Measurements from ENCODE around the gene RASSF8. TPM values are rescaled to one million over a fixed set of nuclear protein-coding genes. Genes with fewer than 3 reads are reported as not detected.

RASSF8 gene
- total and polyA plus RNA-seq, 2 of the 8 experiments (the other 6 are each of a cell fraction or from before 2014, with no cell fraction given) = 6.4 to 46.7 TPM

- no peak for TF ChIP-seq JUN (IDR thresholded peaks at IDR 0.05; ENCODE audit: low read depth, low read length)
- peak; percentile 55 for TF ChIP-seq CEBPB (IDR thresholded peaks at IDR 0.05; ENCODE audit: low read depth, low read length)
- TF ChIP-seq ATF2 (IDR thresholded peaks at IDR 0.05; ENCODE audit: low read length) = no peak
- TF ChIP-seq FOSL1 (IDR thresholded peaks at IDR 0.05; ENCODE audit: insufficient read depth, low read depth, low read length) = no peak
- peak; percentile 64 for TF ChIP-seq KDM4A (IDR thresholded peaks at IDR 0.05; ENCODE audit: low read depth, low read length, severe bottlenecking)
- peak; percentile 46 for TF ChIP-seq TAF7 (optimal IDR thresholded peaks at IDR 0.05; ENCODE audit: borderline replicate concordance, low read depth, low read length)
- no peak for TF ChIP-seq CTBP2 (IDR thresholded peaks at IDR 0.05; ENCODE audit: borderline replicate concordance, insufficient read depth, insufficient read length, low read length)
- TF ChIP-seq RFX5 (IDR thresholded peaks at IDR 0.05; ENCODE audit: borderline replicate concordance, low read depth, low read length) = no peak
- no peak for TF ChIP-seq POU5F1 (IDR thresholded peaks at IDR 0.05; ENCODE audit: low read depth, low read length)
- TF ChIP-seq BCL11A (IDR thresholded peaks at IDR 0.05; ENCODE audit: low read depth in 2 of 2, low read length in 2 of 2) = no peak
- TF ChIP-seq CBX8 (IDR thresholded peaks at IDR 0.05; ENCODE audit: borderline replicate concordance, low read depth, low read length) = no peak
- TF ChIP-seq GTF2F1 (IDR thresholded peaks at IDR 0.05; ENCODE audit: borderline replicate concordance, low read depth, low read length) = no peak
- TF ChIP-seq SP4 (IDR thresholded peaks at IDR 0.05; ENCODE audit: low read length) = no peak
- TF ChIP-seq GABPA (IDR thresholded peaks at IDR 0.05; ENCODE audit: borderline replicate concordance, insufficient read depth, low read length) = no peak
- no peak for TF ChIP-seq RAD21 (IDR thresholded peaks at IDR 0.05 in 1 of 2, conservative IDR thresholded peaks at IDR 0.05 in 1 of 2; ENCODE audit: low read depth in 2 of 2, low read length in 2 of 2)
- TF ChIP-seq E2F6 (IDR thresholded peaks at IDR 0.05) = no peak
- no peak for TF ChIP-seq EP300 (IDR thresholded peaks at IDR 0.05; ENCODE audit: borderline replicate concordance in 1 of 2, low read depth in 2 of 2, low read length in 2 of 2)
- TF ChIP-seq TEAD4 (IDR thresholded peaks at IDR 0.05; ENCODE audit: low read depth, low read length) = no peak
- TF ChIP-seq CREB1 (IDR thresholded peaks at IDR 0.05) = no peak
- no peak for TF ChIP-seq JUND (IDR thresholded peaks at IDR 0.05; ENCODE audit: low read length)
These were observed 834 bp downstream of the RASSF8 start (continued) for GRCh38 chr12:25959071-25959961.
